Lower leg skin (tissue), 3 donors: ENCODE data around the gene NUP107.

Experiments
- CTCF ChIP-seq, 3 donors: fragments of 450-650 bp; IDR thresholded peaks; one replicate each; pipeline ENCODE4 v1.5.1; 2016; ENCODE audit warnings: antibody characterized with exemption in 3 of 3, mild to moderate bottlenecking in 3 of 3, moderate library complexity in 2 of 3
- POLR2A ChIP-seq, 2 donors: fragments of 450-650 bp; IDR thresholded peaks; one replicate each; pipeline ENCODE4 v1.6.1; 2016 to 2017; ENCODE audit warnings: antibody characterized with exemption in 2 of 2, mild to moderate bottlenecking in 1 of 2, moderate library complexity in 1 of 2

- no peak for TF ChIP-seq CTCF (IDR thresholded peaks at IDR 0.05)
- no peak for TF ChIP-seq POLR2A (IDR thresholded peaks at IDR 0.05)
Measured at GRCh38 chr12:68745376-68745903, 58.7 kb downstream of the NUP107 start.
